ENCODE data around the gene NFAT5.
"Not testable (repeated sequence)": the region's sequence is repeated elsewhere in the genome, so short reads cannot be mapped to it uniquely, and the experiment has no call there.

- TF ChIP-seq POLR2A, CTCF (IDR thresholded peaks at IDR 0.05): not testable (repeated sequence)
Measured at GRCh38 chr16:69636563-69637146, 70.9 kb downstream of the NFAT5 start.
